GM18517 (cell line): ENCODE measurements around the gene UBE2D2.

Experiments
- ATAC-seq: cut with Tn5 transposase; IDR thresholded peaks from one replicate; pipeline ENCODE4 v1.9.1; 2021; ENCODE audit warnings: mild to moderate bottlenecking, moderate library complexity; ENCODE audit not compliant: unreplicated experiment

UBE2D2 gene

GRCh38 chr5:139634541-139634940 lies 73.4 kb downstream of the UBE2D2 start:
- ATAC-seq, result no peak

- ATAC-seq, result no peak
Measured at GRCh38 chr5:139635191-139635590, 74.1 kb downstream of the UBE2D2 start.

GRCh38 chr5:139635606-139636206 lies 74.6 kb downstream of the UBE2D2 start:
- ATAC-seq, result peak; percentile 3

GRCh38 chr5:139636207-139636792 lies 75.2 kb downstream of the UBE2D2 start:
- peak; percentile 75 for ATAC-seq

- ATAC-seq, result peak; percentile 17
Measured at GRCh38 chr5:139636975-139637408, 75.9 kb downstream of the UBE2D2 start.

- no peak for ATAC-seq
Measured at GRCh38 chr5:139637438-139638089, 76.4 kb downstream of the UBE2D2 start.

- ATAC-seq, result peak; percentile 28
Measured at GRCh38 chr5:139638090-139638735, 77.1 kb downstream of the UBE2D2 start.

GRCh38 chr5:139638736-139639618 lies 77.8 kb downstream of the UBE2D2 start:
- ATAC-seq, result no peak

GRCh38 chr5:139639619-139640380 lies 78.7 kb downstream of the UBE2D2 start:
- no peak for ATAC-seq

- no peak for ATAC-seq
Measured at GRCh38 chr5:139640421-139641115, 79.4 kb downstream of the UBE2D2 start.

- no peak for ATAC-seq
Measured at GRCh38 chr5:139641116-139642080, 80.3 kb downstream of the UBE2D2 start.

GRCh38 chr5:139642213-139642612 lies 81.1 kb downstream of the UBE2D2 start:
- no peak for ATAC-seq

GRCh38 chr5:139642891-139643871 lies 82.0 kb downstream of the UBE2D2 start:
- ATAC-seq, result no peak

GRCh38 chr5:139644001-139644456 lies 82.9 kb downstream of the UBE2D2 start:
- ATAC-seq, result no peak

- ATAC-seq, result no peak
Measured at GRCh38 chr5:139644646-139645429, 83.7 kb downstream of the UBE2D2 start.

- no peak for ATAC-seq
Measured at GRCh38 chr5:139645430-139645871, 84.3 kb downstream of the UBE2D2 start.
